T-helper 1 cell treated with Interleukin-12 subunit alpha and Interleukin-12 subunit beta and Interleukin-4 antibody, amounts not matched to agents 30 μg/mL and 1 μg/mL, for 36 hours (primary cell): ENCODE data around the gene SACM1L.
A peak's percentile ranks its signal among the peaks of the same experiment; 100 is the strongest.
"Not testable (repeated sequence)": the region's sequence is repeated elsewhere in the genome, so short reads cannot be mapped to it uniquely, and the experiment has no call there.

Source experiments
- H3K27ac Mint-ChIP-seq: one replicate; pipeline ENCODE4 v1.8.0; 2021; ENCODE audit warnings: mild to moderate bottlenecking, mixed read lengths
- H3K27me3 Mint-ChIP-seq: one replicate; pipeline ENCODE4 v1.8.0; 2021; ENCODE audit warnings: low read depth, mixed read lengths
- H3K36me3 Mint-ChIP-seq: one replicate; pipeline ENCODE4 v1.8.0; 2021; ENCODE audit warnings: low read depth, mixed read lengths
- H3K4me1 Mint-ChIP-seq: one replicate; pipeline ENCODE4 v1.8.0; 2021; ENCODE audit warnings: low read depth, mixed read lengths
- H3K4me3 Mint-ChIP-seq: one replicate; pipeline ENCODE4 v1.8.0; 2021; ENCODE audit warnings: mild to moderate bottlenecking, moderate library complexity, mixed read lengths
- H3K9me3 Mint-ChIP-seq: one replicate; pipeline ENCODE4 v1.8.0; 2021; ENCODE audit warnings: mixed read lengths

Gene SACM1L

DNA sequence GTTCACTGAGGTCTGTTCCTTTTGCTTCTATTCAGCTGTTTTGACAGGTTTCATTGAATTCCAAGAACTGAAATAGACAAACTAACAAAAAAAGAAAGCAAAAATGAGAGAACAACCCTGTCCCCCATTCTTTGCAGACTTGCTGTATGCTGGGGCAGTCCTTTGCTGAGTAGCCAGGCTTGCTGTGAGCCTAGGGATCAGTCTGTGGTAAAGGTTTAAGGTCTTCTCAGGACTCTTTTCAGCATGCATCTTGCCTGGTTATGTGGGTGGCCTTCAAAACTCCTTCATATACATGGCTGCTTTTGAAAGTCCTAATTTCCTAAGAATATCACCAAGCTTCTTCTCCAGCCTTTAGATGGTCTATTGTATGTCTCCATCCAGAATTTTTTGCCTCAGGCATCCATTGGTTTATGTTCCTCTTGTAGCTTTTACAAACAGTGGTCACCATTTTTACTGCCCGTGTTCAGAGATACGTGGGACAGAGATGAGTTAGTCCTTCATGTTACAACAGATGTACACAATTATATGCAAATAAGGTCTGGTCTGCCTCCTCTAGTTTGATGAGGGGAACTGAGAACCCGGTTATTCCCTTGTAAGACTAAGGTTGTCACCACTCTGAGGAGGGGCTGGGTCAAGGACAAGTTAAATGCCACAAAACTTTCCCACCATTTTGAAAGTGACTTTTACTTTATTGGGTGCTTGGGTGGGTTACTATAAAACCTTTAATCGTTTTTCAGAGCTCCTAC, 41.4 kb downstream of the SACM1L start:
- no peaks in the 10 kb centered on the region for H3K9me3 Mint-ChIP-seq
- no peak overlapping the region for H3K27ac Mint-ChIP-seq
- no peak overlapping the region for H3K4me3 Mint-ChIP-seq
- H3K36me3 Mint-ChIP-seq, result peaks cover 56% of the 10 kb centered on the region
- H3K27me3 Mint-ChIP-seq, result no peaks in the 10 kb centered on the region
- peaks cover 6% of the 10 kb centered on the region for H3K4me1 Mint-ChIP-seq

DNA sequence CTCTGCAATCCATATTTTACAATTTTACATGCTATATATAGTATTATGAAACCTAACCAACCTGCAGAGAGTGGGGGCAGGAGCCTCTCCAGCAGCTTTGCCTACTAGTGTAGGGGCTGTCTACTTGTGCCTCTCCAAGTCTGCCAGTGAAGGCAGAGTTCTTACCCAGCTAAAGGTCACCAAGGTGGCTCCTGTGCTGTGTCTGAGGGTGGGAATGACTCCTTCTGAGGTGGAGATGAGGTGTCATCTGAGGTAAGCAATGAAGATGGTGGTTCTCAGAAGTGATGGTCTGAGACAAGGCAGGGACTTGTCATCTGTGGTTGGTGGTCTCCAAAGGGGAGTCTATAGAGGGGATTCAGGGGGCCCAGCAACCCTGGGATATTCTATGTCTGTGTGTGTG, 47.5 kb downstream of the SACM1L start:
- H3K27me3 Mint-ChIP-seq, result no peaks in the 10 kb centered on the region
- peaks cover 19% of the 10 kb centered on the region for H3K4me1 Mint-ChIP-seq
- peak overlapping the region; percentile 3 for H3K27ac Mint-ChIP-seq
- H3K4me3 Mint-ChIP-seq, result no peak overlapping the region
- H3K36me3 Mint-ChIP-seq, result peaks cover 61% of the 10 kb centered on the region
- H3K9me3 Mint-ChIP-seq, result no peaks in the 10 kb centered on the region

DNA sequence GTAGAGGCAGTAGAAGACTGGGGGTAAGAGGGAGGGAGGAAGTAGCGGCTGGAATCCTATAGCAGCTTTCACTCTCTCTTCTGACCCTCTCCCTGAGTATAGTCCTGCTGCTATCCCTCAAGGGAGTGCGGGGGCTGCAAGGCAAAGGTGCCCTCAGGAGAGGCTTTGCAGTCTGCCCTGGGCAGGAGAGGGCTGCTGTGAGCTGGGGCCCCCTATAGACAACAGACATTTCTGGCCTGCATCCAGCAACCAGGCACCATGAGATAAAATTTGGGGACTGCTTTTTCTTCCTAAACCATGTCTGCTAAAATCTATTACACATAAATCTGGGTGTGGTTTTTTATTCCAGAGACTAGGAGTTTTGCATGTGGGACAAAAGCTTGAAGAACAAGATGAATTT, 48.0 kb downstream of the SACM1L start:
- Mint-ChIP-seq H3K9me3 (no peaks in the 10 kb centered on the region), H3K27ac (peak overlapping the region; percentile 3), H3K4me3 (no peak overlapping the region), H3K36me3 (peaks cover 62% of the 10 kb centered on the region), H3K27me3 (no peaks in the 10 kb centered on the region), H3K4me1 (peaks cover 23% of the 10 kb centered on the region)

DNA sequence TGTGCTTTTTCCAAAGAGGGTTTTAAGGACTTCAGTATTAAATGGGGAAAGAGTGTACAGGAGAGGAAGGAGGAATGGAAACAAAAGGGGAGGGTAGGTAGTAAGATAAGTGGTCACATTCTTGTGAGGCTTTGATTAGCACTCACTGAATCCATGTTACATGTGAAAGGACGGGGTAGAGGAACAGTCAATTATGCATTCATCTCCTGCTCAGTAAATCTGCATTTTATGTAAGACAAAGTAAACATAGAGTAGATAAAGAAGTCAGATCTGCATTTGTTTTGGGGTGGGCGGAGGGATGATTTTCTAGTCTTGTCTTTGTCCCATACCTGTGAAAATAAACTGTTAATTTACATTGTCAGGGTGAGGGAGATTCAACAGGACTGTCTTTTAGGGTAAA, 50.8 kb downstream of the SACM1L start:
- H3K4me1 Mint-ChIP-seq, result peaks cover 26% of the 10 kb centered on the region
- H3K4me3 Mint-ChIP-seq, result no peak overlapping the region
- H3K9me3 Mint-ChIP-seq, result no peaks in the 10 kb centered on the region
- peaks cover 51% of the 10 kb centered on the region for H3K36me3 Mint-ChIP-seq
- no peak overlapping the region for H3K27ac Mint-ChIP-seq
- no peaks in the 10 kb centered on the region for H3K27me3 Mint-ChIP-seq

DNA sequence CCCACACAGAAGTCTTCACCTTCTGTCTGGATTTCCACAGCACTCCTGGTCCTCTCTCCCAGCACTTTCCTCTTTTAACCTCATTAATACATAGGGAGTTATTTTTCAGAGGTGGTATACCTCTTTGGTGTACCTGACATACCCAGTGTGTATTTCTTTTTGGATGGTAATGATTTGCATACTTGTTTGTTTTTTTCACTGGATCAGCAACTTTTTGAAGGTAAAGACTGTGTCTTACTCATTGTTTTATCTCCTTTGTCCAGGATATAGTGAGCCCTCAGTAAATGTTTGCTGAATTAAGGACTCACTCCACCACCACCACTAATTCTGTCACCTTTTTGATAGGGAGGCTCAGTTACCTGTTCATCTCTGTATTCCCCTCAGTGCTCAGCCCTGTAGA, 52.1 kb downstream of the SACM1L start:
- no peak overlapping the region for H3K4me3 Mint-ChIP-seq
- no peaks in the 10 kb centered on the region for H3K9me3 Mint-ChIP-seq
- peaks cover 25% of the 10 kb centered on the region for H3K4me1 Mint-ChIP-seq
- peaks cover 46% of the 10 kb centered on the region for H3K36me3 Mint-ChIP-seq
- no peaks in the 10 kb centered on the region for H3K27me3 Mint-ChIP-seq
- no peak overlapping the region for H3K27ac Mint-ChIP-seq

DNA sequence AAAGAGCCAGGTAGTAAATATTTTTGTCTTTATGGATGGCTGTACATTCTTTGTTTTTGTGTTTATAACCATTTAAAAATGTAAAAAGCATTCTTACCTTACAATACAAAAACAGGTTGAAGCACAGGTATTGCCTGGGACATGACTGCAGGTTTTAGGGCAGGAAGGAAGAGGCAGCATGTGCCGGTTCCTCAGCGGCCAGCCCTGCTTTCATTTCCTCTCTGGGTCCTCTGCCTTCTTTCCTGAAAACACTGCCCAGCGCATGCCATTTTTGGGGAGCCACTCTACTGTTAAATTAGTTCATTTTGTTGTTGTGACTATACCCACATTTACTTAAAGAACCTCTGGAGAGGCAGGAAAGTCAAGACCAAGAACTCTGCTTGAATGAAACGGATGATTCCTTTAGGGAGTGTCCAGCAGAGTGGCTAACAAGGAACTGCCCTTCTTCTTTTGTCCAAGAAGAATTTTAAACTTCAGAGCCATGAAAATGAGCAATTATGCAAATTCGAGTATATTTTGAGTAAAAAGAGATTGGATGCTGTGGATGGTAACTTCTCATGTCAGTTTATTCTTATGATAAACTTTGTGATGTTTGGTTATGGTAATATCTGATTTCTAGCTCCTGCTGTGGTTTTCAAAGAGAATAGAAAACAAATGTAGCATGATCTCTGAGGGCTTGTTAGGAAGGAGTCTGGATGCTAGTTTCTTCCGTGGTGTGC, 52.7 kb downstream of the SACM1L start:
- H3K27ac Mint-ChIP-seq, result peak overlapping the region; percentile 6
- peaks cover 41% of the 10 kb centered on the region for H3K36me3 Mint-ChIP-seq
- no peaks in the 10 kb centered on the region for H3K27me3 Mint-ChIP-seq
- H3K4me1 Mint-ChIP-seq, result peaks cover 23% of the 10 kb centered on the region
- H3K9me3 Mint-ChIP-seq, result no peaks in the 10 kb centered on the region
- no peak overlapping the region for H3K4me3 Mint-ChIP-seq

DNA sequence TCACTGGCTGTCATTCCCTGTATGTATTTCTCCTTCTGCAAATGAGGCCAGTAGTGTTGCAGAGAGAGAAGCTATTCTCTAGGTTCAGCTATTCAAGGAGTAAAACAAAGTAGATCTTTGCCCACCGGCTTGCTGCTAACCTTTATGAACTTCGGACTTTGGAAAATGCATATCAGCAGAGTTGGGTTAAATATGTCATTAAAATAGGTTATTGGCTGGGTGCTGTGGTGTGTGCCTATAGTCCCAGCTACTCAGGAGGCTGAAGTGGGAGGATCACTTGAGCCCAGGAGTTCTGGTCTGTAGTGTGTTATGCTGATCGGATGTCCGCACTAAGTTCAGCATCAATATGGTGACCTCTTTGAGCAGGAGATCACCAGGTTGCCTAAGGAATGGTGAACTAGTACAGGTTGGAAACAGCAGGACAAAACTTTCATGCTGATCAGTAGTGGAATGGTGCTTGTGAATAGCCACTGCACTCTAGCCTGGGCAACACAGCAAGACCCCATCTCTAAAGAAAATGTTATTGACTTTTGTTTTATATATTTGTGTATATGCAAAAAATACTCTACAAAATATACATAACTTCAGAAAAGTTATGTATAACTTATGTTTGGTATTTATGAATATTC, 53.4 kb downstream of the SACM1L start:
- Mint-ChIP-seq H3K27me3 (no peaks in the 10 kb centered on the region), H3K9me3 (no peaks in the 10 kb centered on the region), H3K4me3 (no peak overlapping the region), H3K27ac (no peak overlapping the region), H3K4me1 (peaks cover 22% of the 10 kb centered on the region), H3K36me3 (peaks cover 40% of the 10 kb centered on the region)

DNA sequence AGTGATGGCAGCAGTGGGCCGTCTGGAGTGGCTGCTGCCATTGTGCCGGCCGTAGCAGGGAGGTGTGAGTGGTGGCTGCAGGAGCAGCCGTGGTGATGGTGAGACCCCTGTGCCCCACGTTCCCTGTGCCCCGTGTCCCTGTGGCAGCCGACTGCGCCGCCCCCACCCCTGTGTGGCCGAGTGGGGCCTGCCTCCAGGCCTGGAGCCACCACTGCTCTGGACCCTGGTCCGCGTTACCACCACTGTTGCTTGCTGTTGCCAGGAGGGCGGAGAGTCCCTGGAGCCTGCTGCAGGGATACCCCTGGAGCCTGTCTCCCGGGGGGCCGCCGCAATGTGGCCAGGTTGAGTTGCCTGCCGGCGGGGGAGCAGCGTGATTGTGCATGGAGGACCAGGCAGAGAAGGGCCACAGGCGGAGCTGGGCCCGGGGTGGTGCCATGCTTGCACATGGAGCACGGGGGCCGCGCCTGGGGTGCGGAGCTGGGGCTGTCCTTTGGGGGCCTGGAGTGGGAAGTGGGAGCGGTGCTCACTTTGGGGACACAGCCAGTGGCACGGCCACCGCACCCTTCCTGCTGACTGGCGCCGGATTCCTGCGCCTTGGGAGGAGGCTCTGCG, 57.1 kb downstream of the SACM1L start:
- Mint-ChIP-seq H3K27me3 (no peaks in the 10 kb centered on the region), H3K27ac (no peak overlapping the region), H3K9me3 (no peaks in the 10 kb centered on the region), H3K4me3 (no peak overlapping the region), H3K36me3 (peaks cover 16% of the 10 kb centered on the region), H3K4me1 (peaks cover 11% of the 10 kb centered on the region)

DNA sequence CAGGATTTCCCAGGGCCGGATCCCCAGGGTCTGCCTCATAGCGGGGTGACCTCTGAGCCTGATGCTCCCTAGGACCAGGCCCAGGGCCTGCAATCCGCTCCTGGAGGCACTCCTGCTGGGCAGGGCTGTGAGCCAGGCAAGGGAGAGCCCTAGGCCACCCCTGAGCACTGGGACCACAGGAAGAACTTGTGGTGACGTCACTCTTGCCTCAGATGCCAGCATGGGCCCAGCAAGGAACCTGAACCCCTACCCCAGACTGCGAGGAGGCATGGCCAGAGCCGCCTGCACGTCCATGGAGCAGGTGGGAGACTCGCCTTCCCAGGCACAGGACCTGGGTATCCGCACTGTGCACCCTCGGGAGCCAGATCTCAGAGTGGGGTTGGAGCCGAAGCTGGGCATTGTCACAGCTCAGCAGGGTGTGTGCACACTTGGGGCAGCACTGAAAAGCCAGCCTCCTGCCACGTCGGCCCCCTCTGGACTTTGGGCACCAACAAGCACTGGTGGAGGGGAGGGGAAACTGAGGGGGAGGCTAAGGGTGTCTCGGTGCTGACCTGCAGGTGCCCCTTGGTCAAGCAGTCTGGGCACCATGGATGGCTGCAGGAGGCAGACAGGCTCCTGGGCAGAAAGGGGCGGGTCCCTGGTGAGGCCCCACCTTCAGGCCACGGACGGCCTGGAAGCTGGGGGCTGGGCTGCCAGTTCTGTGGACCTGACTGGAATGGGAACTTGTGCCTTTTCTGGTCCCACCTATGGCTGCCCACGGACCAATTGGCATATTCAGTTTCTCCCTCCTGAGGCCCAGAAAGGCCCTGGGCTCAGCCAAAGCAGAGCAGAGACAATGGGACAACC, 57.8 kb downstream of the SACM1L start:
- no peaks in the 10 kb centered on the region for H3K27me3 Mint-ChIP-seq
- peaks cover 5% of the 10 kb centered on the region for H3K4me1 Mint-ChIP-seq
- no peak overlapping the region for H3K27ac Mint-ChIP-seq

DNA sequence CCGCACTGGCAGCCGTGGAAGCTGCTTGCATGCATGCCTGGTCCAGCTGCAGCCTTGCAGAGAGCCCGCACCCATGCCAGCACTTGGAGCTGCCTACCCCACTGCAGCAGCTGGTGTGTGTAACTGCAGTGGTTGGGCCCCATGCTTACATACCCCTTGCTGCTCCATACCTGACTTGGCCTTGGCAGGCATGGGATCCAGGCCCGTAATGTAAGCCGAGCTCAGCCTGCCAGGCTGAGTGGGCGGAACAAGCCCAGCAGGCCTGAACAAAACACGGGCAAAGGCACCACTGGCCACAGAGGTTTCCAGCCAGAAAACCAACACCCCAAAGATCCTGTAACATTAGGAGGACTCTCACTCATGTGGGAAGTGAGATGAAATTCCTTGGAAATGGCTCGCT, 58.9 kb downstream of the SACM1L start:
- no peaks in the 10 kb centered on the region for H3K27me3 Mint-ChIP-seq
- H3K4me3 Mint-ChIP-seq, result no peak overlapping the region
- H3K9me3 Mint-ChIP-seq, result no peaks in the 10 kb centered on the region
- no peaks in the 10 kb centered on the region for H3K4me1 Mint-ChIP-seq
- H3K36me3 Mint-ChIP-seq, result peaks cover 4% of the 10 kb centered on the region
- no peak overlapping the region for H3K27ac Mint-ChIP-seq

More for the DNA sequence above, 57.8 kb downstream of the SACM1L start:
- no peak overlapping the region for H3K4me3 Mint-ChIP-seq
- H3K36me3 Mint-ChIP-seq, result peaks cover 11% of the 10 kb centered on the region
- no peaks in the 10 kb centered on the region for H3K9me3 Mint-ChIP-seq

DNA sequence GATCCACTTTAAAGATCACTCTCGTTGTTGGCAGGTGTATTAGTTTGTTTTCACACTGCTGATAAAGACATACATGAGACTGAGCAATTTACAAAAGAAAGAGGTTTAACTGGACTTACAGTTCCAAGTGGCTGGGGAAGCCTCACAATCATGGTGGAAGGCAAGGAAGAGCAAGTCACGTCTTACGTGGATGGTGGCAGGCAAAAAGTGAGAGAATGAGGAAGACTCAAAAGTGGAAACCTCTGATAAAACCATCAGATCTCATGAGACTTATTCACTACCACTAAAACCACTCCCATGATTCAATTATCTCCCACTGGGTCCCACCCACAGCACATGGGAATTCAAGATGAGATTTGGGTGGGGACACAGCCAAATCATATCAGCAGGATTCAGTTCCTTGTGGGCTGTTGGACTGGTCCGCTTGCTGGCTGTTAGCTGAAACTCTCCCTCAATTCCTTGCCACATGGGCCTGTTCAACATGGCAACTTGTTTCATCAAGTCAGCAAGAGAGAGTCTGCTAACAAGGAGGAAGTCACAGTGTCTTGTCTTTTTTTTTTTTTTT, 59.9 kb downstream of the SACM1L start:
- H3K36me3 Mint-ChIP-seq, H3K4me3 Mint-ChIP-seq, H3K27ac Mint-ChIP-seq, H3K9me3 Mint-ChIP-seq, H3K4me1 Mint-ChIP-seq, H3K27me3 Mint-ChIP-seq: not testable (repeated sequence)

DNA sequence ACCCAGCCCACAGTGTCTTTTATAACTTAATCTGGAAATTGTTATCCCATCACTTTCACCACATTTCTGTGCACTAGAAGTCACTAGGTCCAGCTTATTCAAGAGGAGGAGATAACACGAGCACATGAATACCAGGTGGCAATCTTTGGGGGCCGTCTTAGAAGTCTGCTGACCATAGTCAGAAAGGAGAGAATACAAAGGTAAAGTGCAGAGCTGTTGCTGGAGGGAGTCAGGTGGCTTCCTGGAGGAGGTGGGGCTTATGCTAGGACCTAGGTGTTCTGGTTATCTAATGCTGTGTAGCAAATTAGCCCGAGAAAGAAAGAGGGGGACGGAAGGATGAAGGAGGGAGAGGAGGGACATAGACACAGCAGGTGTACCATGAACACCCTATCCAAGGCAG, 60.7 kb downstream of the SACM1L start:
- peaks cover 4% of the 10 kb centered on the region for H3K36me3 Mint-ChIP-seq
- no peaks in the 10 kb centered on the region for H3K4me1 Mint-ChIP-seq
- H3K4me3 Mint-ChIP-seq, result no peak overlapping the region
- H3K9me3 Mint-ChIP-seq, result no peaks in the 10 kb centered on the region
- no peaks in the 10 kb centered on the region for H3K27me3 Mint-ChIP-seq
- no peak overlapping the region for H3K27ac Mint-ChIP-seq

DNA sequence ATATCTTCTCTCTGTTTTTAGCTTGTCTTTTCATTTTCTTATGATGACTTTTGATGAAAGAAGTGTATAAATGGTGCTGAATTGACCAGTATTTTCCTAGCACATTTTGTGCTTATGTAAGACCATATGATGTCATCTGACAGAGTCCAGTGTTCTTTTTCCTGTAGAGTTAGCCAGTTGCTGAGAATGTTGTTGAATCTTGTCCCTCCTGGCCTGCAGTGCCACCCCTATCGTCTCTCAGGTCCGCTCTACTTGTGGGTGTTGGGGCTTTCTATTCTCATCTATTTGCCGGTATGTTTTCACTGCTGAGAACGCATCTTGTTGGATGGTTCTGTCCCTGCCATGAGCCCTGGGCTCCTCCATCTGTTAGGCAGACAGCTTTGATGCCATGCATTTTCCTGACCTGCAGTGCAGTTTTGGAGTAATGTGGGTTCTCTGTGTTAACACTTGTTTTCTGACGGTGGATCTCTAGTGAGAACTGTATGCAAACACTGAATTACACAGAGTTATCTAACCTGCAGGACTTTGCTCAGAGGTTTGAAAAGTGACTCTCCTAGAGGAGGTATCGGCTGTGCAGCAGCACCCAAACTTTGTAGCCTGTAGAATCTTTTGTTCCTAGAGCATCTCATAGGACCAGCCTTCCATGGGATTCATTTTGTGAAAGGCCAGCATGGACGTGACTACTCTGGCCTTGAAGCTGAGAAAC, 62.5 kb downstream of the SACM1L start:
- H3K4me3 Mint-ChIP-seq, result no peak overlapping the region
- H3K9me3 Mint-ChIP-seq, result no peaks in the 10 kb centered on the region
- H3K27ac Mint-ChIP-seq, result no peak overlapping the region

More for the DNA sequence above, 62.5 kb downstream of the SACM1L start:
- Mint-ChIP-seq H3K36me3 (peaks cover 3% of the 10 kb centered on the region), H3K4me1 (no peaks in the 10 kb centered on the region), H3K27me3 (no peaks in the 10 kb centered on the region)
